Measurements from ENCODE around the gene CD164.
"Not testable (repeated sequence)": the region's sequence is repeated elsewhere in the genome, so short reads cannot be mapped to it uniquely, and the experiment has no call there.

The CD164 gene

DNA sequence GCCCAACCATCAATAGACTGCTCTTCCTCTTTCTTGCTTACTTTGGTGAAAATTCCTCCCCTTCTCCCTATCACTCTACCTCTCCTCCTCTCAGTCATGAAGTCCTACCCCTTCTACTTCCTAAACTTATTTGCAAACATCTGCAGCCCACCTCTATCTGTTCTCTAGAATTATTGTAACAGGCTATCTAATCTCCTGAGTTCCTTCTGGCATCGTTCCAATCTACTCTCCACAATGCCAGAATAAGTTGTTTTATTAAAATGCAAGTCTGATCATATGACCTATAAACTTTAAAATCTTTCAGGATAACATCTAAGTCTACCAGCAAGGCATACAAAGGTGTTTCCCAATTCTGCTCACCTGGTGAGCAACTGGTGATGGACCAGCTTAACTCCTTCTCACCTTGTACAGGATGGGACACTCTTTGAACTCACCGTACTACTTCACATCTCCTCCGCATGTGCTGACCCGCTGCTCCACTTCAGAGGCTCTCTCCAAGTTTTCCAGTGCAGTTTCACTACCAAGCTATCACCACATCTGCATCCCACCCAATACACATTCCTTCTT is 7.9 kb downstream of the CD164 start:
- no peak for DNase-seq

DNA sequence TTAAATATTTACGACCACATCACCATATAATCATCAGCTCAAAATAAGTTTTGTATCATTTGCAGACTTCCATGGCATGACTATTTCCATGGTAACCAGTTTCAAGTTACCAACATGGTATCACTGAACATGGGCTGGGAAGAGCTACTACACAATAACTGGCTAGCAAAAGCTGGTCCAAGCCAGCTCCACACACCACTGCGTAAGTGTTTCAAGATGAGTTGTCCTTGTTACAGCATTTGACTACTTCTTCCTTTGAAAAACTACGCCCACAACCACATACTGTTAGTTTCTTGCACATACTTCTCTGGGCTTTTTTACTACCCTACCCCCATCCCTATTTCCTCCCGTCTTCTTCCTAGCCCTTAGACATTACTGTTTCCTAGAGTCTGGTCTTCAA is 8.5 kb downstream of the CD164 start:
- no peak for DNase-seq

DNA sequence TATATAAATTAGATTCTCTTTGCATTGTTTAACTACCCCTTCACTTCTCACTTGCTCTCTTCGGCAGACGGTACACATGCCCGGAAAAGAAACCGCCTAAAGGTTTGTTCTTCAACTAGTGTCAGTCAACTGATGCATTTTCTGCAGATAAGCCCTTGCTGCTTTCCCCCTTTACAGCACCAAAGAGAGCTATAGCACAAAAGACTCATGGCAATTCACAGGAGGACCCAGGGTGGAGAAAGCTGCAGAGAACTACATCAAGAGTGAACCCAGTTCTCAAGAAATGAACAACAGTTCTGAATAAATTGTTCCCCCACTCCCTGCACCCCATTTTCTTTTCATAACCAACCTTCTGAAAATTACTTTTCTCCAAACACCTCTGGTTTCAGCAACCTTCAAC is 8.9 kb downstream of the CD164 start:
- no peak for DNase-seq

DNA sequence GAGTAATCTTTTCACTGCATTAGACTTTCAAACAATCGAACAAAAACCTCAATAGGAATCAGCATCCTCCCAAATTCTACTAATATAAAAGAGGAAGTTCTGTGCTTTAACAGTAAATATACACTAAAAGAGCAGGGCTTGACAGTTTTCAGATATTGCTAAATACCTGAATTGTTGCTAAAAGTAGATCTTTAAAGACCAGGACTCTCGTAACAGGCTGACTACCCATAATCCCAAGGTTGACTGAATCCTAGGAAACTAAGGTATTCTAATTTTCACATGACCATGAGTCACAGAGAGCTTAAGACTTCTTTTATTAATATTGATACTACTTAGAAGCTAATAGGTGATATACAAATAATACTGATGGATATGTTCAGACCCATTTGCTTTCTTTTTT is 10.1 kb downstream of the CD164 start:
- peak in 1 of 2 experiments; percentile 16 for DNase-seq

DNA sequence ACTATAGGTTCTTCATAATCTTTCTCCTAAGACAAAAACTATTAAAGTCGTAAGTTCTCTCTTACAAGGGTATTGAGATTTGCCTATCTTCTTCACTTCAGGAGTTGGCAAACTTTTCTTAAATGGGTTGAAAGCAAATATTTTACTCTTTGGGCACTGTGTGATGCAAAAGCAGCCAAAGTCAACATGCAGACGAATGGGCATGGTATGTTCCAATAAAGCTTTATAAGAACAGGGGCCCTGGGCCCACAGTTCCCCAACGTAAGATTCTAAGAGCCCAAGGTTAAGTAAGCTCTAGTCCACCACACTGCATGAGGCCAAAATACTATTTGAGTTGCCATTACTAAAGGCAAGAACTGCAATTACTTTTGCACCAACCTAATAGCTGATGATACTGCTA is 11.5 kb downstream of the CD164 start:
- DNase-seq = no peak

DNA sequence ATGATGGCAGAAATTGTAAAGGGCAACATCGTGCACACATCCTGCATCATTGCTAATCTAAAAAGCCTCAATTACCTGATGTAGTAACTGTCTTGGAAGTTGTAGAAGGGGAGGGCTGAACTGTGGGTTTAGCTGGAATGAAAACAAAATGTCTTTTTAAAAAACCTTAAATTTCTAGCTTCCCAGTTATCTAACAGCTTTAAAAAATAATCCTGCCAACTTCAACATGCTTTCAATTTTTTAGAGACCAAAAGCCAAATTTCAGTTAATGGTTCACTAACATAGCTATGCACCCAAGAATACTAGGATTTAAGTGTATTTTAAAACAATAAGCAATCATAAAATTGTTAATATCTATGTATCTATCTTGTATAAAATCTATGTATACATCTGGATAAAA is 11.9 kb downstream of the CD164 start:
- DNase-seq = no peak

DNA sequence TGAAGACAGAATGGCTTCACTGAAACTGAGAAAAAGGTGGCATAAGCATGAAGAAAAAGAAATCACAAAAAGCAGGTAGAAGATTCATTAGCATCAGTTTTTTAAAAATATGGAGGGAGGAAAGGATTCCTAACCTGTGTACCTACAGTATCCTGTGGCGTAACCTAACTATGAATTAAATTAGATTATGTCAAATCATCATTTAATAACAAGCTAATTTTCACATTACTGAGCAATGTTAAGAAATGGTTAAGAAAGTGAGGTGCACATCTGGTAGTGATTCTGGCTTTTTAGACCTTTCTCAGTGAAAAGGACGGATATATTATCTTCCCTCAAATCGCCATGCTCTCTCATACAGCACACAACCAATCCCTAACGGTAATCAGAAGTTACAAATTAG is 12.5 kb downstream of the CD164 start:
- DNase-seq = no peak

DNA sequence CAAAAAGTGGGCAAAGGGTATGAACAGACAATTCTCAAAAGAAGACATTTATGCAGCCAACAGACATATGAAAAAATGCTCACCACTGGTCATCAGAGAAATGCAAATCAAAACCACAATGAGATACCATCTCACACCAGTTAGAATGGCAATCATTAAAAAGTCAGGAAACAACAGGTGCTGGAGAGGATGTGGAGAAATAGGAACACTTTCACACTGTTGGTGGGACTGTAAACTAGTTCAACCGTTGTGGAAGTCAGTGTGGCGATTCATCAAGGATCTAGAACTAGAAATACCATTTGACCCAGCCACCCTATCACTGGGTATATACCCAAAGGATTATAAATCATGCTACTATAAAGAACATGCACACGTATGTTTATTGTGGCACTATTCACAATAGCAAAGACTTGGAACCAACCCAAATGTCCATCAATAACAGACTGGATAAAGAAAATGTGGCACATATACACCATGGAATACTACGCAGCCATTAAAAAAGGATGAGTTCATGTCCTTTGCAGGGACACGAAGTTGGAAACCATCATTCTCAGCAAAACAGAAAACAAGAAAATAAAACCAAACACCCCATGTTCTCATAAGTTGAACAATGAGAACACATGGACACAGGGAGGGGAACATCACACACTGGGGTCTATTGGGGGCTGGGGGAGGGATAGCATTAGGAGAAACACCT is 17.7 kb downstream of the CD164 start:
- not testable (repeated sequence) for DNase-seq

DNA sequence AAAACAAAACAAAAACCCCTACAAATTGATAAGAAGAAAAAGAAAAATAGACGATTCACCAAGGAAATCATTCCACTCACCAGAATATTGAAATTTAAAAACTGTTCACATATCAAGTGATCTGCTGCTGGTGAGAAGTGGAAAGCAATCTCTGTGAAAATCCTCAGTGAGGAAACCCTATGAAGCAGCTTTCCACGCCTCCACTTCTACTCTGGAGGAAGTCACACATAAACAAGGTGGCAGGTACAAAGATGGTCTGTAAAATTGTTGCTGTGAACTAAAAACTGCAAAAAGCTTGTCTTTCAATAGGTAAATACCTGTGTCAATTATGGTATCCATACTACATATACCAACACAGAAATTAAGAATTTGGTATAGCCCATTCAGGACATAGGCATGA is 18.5 kb downstream of the CD164 start:
- DNase-seq = no peak

DNA sequence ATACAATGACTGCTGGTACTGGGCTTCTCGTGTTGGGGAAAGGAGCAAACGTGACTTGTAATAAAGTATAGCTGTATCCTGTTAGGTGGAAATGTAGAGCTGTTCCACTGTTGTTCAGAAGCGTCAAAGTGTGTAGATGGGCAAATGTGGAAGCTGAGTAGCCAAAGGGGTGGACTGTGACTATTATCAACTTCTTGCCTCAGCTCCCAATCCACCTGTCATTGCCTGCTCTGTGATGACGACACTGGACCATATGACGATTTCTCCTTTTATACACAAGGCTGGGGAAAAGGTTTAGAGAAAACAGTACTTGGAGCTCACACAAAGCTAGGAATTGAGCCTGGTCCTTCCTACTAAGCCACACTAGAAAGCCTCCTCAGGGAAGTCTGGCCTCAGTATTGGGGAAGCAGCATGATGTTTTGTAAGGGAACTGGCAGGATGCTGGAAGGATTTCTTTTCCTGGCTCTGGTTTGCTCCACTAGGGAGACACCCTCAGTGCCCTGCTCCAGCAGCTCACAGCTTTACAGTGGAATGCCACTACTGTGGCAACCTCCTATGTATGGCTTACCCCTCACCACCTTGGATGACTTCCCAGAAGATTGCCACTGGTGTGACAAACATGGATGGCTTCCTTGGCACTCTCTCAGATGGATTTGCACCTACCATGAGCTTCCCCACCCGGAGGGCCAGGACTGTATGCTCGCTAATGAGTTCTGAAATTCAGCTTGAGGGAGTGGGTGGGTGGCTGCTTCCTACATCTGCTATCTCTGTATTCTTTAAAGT is 20.0 kb downstream of the CD164 start:
- no peak for DNase-seq

DNA sequence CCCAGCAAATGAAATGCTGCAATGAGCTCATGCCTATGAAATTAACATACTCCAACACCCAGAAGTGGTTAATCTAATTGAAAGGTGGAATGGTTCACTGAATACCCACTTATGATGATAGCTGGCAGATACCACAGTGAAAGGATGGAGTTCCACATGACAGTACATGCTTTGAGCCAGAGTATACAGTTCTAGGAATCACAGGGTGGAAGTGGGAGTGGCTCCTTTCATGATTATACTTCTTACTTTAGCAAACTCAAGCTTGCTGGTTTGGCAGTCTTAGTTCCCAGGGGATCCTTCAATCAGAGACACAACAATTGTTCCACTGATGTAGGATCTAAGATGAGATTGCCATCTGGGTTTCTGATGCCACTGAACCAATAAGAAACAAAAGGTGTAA is 21.5 kb downstream of the CD164 start:
- no peak for DNase-seq

DNA sequence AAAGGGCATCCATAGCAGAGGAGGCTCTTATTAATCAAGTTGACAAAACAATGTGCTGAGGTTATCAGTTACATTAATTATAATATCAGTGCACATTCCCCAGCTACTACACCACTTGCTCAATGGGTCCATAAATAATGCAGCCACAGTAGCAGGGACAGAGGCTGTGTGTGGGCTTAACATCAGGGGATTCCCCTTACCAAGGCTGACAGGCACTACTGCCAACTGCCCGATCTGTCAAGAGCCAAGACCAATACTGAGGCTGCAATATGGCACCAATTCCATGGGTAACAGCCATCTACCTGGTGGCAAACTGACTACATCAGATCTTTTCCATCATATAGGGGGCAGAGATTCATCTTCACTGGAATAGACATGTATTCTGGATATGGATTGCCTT is 22.0 kb downstream of the CD164 start:
- DNase-seq = no peak

DNA sequence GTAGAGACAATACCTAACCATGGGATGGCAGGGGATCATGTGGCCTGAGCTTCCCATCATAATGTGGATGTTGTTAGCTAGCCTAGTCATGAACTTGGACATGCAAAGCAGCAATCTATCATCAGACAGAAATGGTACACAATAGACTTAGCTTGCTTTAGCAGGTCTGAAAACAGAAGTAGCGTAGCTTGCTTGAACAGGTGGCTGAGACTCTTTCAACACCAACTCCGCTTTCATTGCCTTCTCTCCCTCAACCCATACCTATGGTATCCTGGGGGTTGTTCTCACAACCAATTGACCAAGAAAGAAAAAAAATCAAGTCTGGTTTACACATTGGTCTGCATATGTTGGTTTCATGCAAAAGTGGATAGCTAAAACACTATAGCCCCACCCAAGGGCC is 23.0 kb downstream of the CD164 start:
- DNase-seq = no peak

DNA sequence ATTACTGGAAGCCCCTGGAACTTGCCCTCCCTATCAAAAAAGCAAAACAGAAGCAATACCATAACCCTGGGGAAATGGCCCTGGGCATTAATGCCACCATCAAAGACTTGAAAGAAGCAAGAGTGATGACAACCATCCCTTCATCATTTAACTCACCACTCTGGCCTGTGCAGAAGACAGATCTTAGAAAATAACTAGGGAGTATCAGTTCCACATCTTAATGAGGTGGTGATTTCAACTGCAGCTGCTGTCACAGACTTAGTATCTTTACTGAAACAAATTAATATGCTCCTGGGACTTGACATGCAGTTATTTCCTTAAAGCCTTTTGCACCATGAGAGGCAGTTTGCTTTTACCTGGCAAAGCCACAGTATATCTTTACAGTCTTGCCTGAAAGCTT is 24.1 kb downstream of the CD164 start:
- no peak for DNase-seq

DNA sequence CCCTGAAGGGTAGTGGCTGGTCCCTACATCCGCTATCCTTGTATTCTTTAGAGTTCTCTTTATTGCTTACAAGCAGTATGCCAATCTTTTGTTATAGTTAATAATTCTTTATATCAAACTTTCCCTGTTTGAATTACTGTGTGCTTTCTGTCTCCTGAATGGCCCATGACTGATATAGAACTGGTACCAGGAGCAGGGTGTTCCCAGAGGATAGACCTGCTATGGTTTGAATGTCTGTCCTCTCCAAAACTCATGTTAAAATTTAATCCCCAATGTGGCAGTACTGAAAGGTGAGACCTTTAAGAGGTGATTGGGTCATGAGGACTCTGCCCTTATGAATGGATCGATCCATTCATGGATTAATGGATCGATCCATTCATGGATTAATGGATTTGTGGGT is 26.0 kb downstream of the CD164 start:
- DNase-seq = no peak

DNA sequence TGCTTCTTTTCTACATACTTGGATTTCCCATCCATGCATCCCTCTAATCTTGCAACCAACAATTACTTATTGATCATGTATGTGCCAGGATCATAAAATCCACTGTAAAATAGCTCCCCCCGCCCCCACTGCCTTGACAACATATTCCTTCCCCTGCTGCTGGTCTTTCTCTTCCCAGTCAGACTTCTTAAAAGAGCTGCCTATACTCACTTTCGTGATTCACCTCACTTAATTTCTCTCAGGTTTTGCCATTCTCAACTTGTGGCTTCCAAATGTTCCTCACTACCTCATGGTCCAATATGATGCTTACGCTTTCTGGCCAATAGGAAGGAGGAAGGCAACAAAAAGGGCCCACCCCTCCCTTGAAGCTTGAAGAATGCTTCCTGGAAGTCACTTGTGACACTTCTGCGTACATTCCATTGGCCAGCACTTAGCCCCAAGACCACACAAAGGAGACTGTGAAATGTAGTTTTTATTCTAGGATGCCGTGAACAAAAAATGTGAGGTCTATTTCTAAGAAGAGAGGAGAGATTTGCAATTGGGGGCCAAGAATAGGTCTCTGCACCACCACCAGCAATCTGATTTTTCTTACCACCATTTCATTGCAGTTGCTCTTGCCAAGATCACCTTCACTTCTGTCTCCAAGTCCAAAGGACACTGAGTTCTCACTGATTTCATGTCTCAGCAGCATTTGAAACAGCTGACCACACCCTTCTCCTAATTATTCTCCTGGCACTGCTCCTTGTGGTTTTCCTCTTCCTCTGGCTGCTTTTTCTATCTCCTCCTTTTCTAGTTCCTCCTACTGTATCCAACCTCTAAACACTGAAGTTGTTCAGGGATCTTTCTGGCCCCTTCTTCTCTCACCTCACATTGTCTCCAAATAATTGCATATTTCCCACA is 30.8 kb downstream of the CD164 start:
- DNase-seq = peak; percentile 21 to 35

DNA sequence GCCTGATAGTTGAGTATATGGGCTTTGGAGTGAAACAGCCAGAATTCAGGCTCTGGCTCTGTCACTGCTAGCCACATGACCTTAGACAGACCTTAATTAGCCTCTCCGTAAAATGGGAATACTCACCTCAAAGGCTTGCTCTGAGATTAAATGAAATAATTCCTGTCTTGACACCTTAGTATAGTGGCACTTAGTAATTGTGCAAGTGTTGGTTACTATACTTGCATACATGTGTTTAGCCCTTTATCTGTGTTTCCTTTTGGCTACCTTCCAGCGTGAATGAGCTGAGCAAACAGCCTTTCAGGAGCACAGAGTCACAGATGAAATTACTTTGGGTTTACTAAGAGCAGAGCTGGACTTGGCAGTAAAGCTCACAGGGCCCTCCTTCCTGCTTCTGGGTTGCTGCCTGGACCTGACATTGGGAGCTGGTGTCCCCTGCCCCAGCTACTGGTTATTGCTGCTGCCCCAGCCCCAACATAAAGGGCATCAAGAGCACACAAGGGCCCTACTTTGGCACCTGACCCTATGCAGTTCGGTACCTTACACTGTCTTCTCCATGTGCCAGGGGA is 32.8 kb downstream of the CD164 start:
- peak in 1 of 2 experiments; percentile 6 for DNase-seq

DNA sequence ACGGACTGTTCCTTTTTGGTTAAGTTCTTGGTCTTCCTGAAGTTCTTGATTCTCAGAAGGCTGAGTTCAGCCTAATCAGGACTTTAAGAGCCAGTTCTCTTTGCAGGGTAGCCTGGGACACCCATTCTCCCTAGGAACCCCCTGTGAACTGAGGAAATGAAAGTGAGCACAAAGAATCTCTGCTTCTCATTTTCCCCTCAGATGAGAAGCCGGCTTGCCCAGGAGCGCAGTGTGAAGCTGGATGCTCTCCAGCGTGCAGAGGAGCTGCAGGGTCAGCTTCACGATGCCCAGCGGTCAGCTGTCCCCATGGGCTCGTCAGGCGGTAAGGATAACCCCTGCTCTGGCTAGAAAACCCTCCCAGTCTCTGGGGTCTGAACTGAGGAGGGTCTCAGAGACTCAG is 34.0 kb downstream of the CD164 start:
- DNase-seq = no peak

DNA sequence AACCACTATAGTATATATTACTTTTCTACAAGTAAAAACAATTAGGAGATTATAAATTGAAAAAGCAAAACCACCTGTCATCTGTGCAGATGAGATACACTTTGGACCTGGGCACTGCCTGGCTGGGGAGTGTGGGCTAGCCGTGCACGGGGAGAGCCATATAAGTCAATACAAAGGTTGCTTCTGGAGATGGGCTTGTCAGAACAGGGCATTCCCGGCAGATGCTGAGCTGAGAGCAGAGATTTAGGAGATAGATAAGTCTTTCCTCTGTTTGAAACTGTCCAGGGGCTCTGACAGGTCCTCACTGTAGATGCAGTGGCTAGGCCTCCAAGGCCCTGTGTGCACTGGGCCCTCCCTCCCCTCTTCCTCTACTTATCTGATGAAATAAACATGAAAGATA is 34.5 kb downstream of the CD164 start:
- DNase-seq = no peak

DNA sequence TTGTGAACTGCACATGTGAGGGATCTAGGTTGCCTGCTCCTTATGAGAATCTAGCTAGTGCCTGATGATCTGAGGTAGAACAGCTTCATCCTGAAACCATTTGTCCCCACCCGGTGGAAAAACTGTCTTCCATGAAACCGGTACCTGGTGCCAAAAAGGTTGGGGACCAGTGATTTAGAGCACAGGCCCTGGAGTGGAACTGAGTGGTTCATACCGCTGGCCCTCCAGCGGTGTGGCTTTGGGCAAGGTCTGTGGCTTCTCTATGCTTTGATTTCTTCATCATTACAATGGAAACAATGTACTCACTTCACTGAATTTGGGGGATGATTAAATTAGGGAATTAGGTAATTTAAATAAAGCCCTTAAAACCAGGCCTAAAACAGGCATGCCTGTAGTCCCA is 36.3 kb downstream of the CD164 start:
- DNase-seq = no peak

DNA sequence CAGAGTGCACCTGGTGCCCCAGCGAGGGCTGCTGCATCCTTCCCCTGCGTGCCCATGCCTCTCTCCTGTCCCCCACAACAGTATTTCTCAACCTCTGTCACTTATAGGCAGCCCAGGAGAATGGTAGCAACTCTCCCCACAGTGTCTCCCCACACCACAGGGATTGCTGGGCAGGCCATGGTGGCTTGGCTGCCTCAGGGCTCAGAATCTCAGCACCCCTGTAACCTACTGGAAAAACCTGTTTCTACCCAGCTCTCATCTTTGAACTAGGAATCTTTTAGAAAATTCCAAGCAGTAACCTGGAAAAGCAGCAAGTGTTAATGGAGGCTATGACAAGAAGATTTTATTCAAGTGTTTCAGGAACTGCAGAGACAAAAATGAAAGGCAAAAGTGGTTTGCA is 38.0 kb downstream of the CD164 start:
- no peak for DNase-seq

DNA sequence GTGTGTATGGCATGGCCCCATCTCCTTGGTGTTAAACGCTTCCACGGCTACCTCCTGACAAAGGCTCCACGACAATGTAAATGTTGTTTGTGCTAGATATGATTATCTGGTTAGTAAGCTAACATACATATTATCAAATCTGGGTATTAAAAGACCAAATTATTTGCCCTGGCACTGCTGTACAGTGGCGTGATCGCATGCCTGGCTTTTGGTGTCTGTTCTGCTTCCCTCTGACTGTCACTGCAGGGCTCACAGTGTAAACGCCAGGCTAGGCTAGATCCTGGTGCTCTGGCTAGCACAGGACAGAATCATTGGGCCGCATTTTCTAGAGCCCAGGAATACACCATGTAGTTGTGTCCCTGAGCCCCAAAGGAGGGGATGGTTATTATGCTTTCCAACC is 38.7 kb downstream of the CD164 start:
- no peak for DNase-seq

DNA sequence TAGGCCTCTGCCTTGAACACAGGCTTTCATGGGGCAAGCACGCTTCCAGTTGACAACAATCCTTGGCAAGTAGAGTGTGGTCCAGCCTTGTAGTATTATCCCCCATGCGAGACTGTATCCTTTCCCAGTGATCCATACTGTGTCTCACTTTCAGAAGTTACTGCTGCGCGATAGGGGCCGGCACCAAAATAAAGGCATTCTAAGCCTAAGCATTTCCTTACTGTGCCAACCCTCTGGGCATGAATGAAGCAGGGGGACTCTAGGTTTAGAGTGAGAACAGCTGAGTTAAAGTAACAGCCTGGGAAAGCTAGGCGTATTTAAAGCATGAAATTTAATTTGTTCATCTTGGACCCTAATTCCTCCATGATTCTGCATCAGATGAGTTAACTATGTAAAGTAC is 39.4 kb downstream of the CD164 start:
- no peak for DNase-seq
